Activated CD8-positive, alpha-beta memory T cell treated with anti-CD3 and anti-CD28 coated beads for 24 hours (primary cell): ENCODE data around the gene VPS51.

Source experiments
- DNase-seq: peaks from one replicate; pipeline ENCODE4 v3.0.0-alpha.2; 2020

The VPS51 gene

DNA sequence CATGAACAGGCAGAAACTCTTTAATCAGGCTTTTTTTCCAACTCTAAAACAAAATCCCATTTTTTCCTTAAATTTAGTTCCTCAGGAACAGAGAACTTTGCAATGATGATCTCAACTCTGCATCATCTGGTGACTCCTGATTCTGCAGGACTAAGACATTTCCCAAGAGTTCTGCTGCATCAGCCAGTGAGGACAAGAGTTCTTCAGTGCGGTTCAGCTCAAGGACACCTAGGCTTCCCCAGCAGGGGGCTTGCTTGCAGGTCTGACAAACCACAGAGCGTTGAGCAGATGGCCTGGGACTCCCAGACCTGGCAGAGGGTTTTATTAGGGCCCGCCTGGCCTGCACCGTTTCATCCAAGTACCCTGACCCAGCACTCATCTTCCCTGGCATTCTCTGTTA, 18.6 kb upstream of the VPS51 start:
- DNase-seq, result no peak

DNA sequence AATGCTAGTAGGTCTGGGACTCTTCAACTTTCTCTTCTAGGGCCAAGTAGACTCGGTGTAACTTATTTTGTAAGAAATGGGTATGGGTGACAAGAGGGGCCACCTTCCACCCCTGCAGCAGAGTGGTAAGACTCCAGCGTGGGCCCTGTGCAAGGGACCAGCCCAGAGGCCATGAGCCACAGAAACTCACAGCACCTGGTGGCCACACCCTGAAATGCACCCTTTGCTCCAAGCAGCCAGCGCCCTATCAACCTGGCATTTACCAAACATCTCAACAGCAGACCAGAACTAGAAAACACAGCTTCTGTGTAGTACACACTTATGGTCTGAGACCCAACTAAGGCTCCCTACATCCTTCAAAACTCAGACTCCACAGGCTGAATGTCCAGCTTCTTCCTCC, 17.9 kb upstream of the VPS51 start:
- DNase-seq, result peak; percentile 83

DNA sequence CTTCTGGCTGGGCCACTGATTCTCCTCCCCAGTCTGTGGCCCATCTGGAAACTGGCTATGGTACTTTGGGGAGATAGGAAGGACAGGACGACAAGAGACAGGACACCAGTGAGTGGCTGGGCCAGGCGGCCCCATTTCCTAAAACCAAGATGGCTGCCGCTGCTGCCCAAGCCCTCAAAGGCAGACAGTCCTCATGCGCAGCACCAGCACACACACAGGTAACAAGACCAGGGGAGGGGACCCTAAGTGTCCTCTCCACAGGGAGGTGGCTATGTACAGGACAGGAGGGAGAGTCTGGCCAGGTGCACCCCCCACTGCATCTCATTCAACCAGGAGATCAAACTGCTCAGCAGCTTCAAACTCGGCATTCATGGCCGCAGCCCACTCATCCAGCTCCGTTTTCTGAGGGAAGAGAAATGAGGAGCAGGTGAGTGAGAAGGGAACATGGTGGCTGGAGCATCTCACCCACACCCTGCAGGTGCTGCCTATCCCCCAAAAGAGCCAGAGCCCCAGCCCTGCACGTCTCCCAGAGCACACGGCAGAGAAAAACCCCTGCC, 17.1 kb upstream of the VPS51 start:
- DNase-seq, result no peak

- peak; percentile 61 for DNase-seq
These were observed 12.7 kb upstream of the VPS51 start for GRCh38 chr11:65083134-65083833.

- DNase-seq, result peak; percentile 99
These were observed 12.0 kb upstream of the VPS51 start, which contains the start of the genes CDCA5 and ZFPL1 for GRCh38 chr11:65083834-65084597. Gene CDCA5, minus strand, starts transcription at chr11:65084040. Its CDS starts 62 bp downstream, at chr11:65083978. Gene ZFPL1, plus strand, starts transcription at chr11:65084222. Its CDS starts 477 bp downstream, at chr11:65084699.

DNA sequence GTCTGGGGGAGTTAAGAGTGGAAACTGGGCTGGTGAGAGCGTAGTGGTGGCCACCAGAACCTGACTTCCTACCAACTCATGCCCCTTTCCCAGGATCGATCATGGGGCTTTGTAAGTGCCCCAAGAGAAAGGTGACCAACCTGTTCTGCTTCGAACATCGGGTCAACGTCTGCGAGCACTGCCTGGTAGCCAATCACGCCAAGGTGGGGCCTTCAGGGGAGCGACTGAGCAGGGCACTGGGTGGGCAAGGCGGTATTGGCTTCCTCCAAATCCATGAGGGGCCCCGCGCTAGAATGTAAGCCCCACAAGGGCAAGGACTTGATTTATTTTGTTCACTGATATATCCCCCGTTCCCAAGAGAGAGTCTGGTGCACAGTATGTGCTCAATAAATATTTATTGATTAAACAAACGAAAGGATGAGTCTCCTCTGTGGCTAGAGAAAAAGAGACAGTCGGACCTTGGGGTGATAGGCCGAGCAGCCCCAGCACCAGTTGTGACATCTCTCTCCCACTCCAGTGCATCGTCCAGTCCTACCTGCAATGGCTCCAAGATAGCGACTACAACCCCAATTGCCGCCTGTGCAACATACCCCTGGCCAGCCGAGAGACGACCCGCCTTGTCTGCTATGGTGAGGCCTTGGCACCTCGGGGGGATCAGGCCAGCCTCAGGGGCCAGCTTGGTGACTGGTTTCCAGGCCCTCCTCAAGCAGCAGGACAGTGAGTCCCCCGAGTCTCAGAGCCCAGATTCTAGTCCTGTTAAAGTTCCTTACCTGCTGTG, 11.2 kb upstream of the VPS51 start:
- DNase-seq, result no peak

GRCh38 chr11:65085446-65085845, 10.6 kb upstream of the VPS51 start:
- no peak for DNase-seq

DNA sequence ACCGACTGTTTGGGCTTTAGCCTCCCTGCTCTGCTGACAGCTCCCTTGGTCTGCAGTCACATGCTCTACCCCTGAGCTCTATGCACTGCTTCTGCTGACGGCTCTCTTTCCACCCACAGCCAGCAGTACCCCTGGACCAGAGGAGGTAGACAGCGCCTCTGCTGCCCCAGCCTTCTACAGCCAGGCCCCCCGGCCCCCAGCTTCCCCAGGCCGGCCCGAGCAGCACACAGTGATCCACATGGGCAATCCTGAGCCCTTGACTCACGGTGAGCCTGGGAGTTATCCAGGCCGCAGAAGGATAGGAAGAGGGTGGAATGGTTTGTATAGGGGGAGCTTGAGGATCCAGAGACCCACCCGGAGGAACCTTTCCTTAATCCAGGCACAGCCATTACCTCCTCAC, 9.2 kb upstream of the VPS51 start:
- DNase-seq, result no peak

- no peak for DNase-seq
These were observed 8.8 kb upstream of the VPS51 start for GRCh38 chr11:65087216-65087615.

GRCh38 chr11:65087827-65088226, 8.2 kb upstream of the VPS51 start:
- DNase-seq, result no peak

- no peak for DNase-seq
These were observed 6.4 kb upstream of the VPS51 start for GRCh38 chr11:65089621-65090020.

DNA sequence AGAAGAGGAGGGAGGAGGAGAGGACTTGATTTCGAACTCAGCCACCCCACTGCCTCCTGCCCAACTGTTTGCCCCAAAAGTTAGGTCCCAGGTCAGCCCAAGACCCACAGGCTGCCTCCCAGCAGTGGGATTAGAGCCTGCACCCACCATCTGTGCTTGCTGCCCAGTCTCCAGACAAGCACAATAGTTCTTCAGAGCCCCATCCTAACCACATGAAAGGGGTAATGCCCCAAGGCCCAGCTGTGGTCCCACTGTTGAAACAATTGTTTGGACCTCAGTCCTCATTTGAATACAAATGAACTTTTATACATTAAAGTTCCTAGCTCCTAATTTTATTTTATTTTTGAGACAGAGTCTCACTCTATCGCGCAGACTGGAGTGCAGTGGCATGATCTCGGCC, 5.4 kb upstream of the VPS51 start:
- no peak for DNase-seq

DNA sequence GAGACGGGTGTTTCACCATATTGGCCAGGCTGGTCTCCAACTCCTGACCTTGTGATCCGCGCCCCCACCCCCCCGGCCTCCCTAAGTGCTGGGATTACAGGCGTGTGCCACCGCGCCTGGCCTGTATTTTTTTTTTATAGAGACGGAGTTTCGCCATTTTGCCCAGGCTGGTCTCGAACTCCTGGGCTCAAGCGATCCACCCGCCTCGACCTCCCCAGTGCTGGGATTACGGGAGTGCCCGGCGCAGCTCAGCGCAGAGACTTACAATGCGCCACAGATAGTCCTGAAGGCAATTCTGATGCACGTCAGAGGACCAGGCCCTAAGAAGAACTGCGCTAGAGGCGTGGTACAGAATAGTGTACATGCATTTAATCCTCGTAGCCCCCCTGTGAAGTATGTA, 587 bp upstream of the VPS51 start:
- DNase-seq, result no peak

- no peak for DNase-seq
These were observed 912 bp downstream of the VPS51 start for GRCh38 chr11:65096926-65097325.

GRCh38 chr11:65100674-65101350, 4.8 kb downstream of the VPS51 start:
- no peak for DNase-seq

- DNase-seq, result no peak
These were observed 6.4 kb downstream of the VPS51 start for GRCh38 chr11:65102142-65103095.

- DNase-seq, result no peak
These were observed 7.5 kb downstream of the VPS51 start for GRCh38 chr11:65103476-65103875.

GRCh38 chr11:65104628-65105027, 8.6 kb downstream of the VPS51 start:
- DNase-seq, result no peak

GRCh38 chr11:65107078-65107477, 11.1 kb downstream of the VPS51 start:
- DNase-seq, result no peak

GRCh38 chr11:65107751-65108468, 11.9 kb downstream of the VPS51 start:
- no peak for DNase-seq
